Ascending aorta (tissue), 2 donors: ENCODE data around the gene NIFK. TPM values are rescaled to one million over a fixed set of nuclear protein-coding genes. Genes with fewer than 3 reads are reported as not detected.

Source experiments
- DNase-seq, 2 donors: peaks; one replicate each; pipeline ENCODE4 v3.0.0-alpha.2; 2019; ENCODE audit warnings: low spot score in 2 of 2
- H3K27ac ChIP-seq, 2 donors: fragments of 200-600 bp; sonication (generic); one replicate each; pipeline ENCODE4 v1.5.1; 2016 to 2017; ENCODE audit warnings: mild to moderate bottlenecking in 1 of 2
- H3K27me3 ChIP-seq: fragments of 200-600 bp; sonication (generic); one replicate; pipeline ENCODE4 v1.5.1; 2017
- H3K36me3 ChIP-seq, 2 donors: fragments of 200-600 bp; sonication (generic); one replicate each; pipeline ENCODE4 v1.5.1; 2016
- H3K4me1 ChIP-seq, 2 donors: fragments of 200-600 bp; sonication (generic); one replicate each; pipeline ENCODE4 v1.5.1; 2016 to 2017; ENCODE audit warnings: mild to moderate bottlenecking in 1 of 2
- H3K4me3 ChIP-seq, 2 donors: fragments of 200-600 bp; sonication (generic); one replicate each; pipeline ENCODE4 v1.5.1; 2016 to 2017; ENCODE audit warnings: mild to moderate bottlenecking in 1 of 2
- H3K9me3 ChIP-seq, 2 donors: fragments of 200-600 bp; sonication (generic); one replicate each; pipeline ENCODE4 v1.5.1; 2016
- intact Hi-C: fragments of 100-400 bp; cut with DNase I; formaldehyde crosslinking; loops from one replicate; pipeline ENCODE4 v1.15.1; 2023
- total RNA-seq: library from RNA; depleted of rRNA; stranded (reverse); fragments of >200 nt; gene quantifications from one replicate; pipeline ENCODE4 v1.1.0, GENCODE V29; 2016
- TF ChIP-seq, protein P1 (sequence below), 3 experiments: fragments of 200-600 bp in 2 of 3; fragments of 450-650 bp in 1 of 3; sonication (generic) in 2 of 3; IDR thresholded peaks; one replicate each; pipeline ENCODE4 v1.5.1; 2016 to 2019; ENCODE audit warnings: antibody characterized with exemption in 3 of 3, mild to moderate bottlenecking in 1 of 3, moderate library complexity in 1 of 3

Gene NIFK
- total RNA-seq, 1 donor from 2014 or later, result 31.9 TPM

DNA sequence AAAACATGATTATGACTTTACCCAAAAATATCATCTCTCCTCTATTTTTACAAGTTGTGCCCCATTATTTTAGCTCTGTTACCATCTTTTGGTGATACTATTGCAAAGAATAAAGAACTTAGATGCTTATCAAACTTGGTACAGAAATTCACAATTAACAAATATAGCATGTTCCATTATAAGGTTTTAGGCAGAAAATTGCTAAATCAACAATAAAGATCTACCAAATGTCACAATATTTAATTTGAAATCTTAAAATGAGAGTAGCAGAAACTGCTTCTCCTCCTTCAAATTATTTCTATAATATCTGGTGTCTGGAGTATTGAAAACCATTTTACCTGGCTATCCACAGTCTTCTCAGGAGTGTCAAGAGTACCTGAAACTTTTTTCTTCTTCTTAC is 8.7 kb downstream of the NIFK start:
- Histone ChIP-seq H3K36me3 (peaks cover 45 to 62% of the 10 kb centered on the region in 2 donors), H3K27ac (no peak overlapping the region), H3K4me1 (no peaks in the 10 kb centered on the region), H3K9me3 (no peaks in the 10 kb centered on the region), H3K27me3 (no peaks in the 10 kb centered on the region), H3K4me3 (no peak overlapping the region)
- DNase-seq, result no peak
- intact Hi-C loops, result no loop called here
- TF ChIP-seq, protein P1, sequence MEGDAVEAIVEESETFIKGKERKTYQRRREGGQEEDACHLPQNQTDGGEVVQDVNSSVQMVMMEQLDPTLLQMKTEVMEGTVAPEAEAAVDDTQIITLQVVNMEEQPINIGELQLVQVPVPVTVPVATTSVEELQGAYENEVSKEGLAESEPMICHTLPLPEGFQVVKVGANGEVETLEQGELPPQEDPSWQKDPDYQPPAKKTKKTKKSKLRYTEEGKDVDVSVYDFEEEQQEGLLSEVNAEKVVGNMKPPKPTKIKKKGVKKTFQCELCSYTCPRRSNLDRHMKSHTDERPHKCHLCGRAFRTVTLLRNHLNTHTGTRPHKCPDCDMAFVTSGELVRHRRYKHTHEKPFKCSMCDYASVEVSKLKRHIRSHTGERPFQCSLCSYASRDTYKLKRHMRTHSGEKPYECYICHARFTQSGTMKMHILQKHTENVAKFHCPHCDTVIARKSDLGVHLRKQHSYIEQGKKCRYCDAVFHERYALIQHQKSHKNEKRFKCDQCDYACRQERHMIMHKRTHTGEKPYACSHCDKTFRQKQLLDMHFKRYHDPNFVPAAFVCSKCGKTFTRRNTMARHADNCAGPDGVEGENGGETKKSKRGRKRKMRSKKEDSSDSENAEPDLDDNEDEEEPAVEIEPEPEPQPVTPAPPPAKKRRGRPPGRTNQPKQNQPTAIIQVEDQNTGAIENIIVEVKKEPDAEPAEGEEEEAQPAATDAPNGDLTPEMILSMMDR (IDR thresholded peaks at IDR 0.05), result no peak

DNA sequence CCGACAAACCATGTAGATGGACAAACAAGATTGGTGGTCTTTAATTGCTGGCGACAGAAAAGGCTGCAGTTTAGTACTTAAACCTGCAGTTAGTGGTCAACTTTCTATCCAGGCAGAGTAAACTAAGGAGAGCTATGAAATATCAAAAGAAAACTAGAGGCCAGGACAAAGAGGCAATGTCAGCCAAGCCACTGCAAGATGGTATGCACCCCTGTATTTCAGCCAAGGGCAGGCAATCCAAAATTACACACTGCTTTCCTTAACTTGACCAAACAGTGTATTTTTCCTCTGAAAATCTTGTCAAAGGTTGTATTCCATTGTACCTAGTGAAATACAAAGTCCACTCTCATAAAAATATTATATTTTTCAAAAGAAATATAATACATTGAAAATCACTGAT is 9.3 kb downstream of the NIFK start:
- H3K4me1 ChIP-seq, result no peaks in the 10 kb centered on the region
- H3K36me3 ChIP-seq, result peaks cover 39 to 61% of the 10 kb centered on the region in 2 donors
- intact Hi-C loops, result no loop called here
- no peak overlapping the region for H3K27ac ChIP-seq
- no peaks in the 10 kb centered on the region for H3K27me3 ChIP-seq
- DNase-seq, result no peak
- TF ChIP-seq, protein P1 (IDR thresholded peaks at IDR 0.05), result no peak
- no peak overlapping the region for H3K4me3 ChIP-seq
- H3K9me3 ChIP-seq, result no peaks in the 10 kb centered on the region

DNA sequence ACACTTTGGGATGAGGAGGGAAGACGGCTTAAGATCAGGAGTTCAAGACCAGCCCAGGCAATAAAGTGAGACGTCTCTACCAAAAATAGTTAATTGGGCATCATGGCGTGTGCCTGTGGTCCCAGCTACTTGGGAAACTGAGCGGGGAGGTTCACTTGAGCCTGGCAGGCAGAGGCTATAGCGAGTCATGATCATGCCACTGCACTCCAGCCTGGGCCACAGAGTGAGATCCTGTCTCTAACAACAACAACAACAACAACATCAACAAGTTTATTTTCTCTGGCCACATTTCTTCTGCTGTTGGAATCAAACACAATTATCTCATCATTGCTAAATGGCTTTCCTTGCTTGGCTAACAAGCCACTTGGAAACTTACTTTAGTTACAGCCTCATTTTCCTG is 13.4 kb downstream of the NIFK start:
- Histone ChIP-seq H3K36me3 (peaks cover 10 to 24% of the 10 kb centered on the region in 2 donors), H3K27ac (peak overlapping the region; percentile 55 to 58), H3K4me3 (no peak overlapping the region), H3K9me3 (no peaks in the 10 kb centered on the region), H3K4me1 (no peaks in the 10 kb centered on the region), H3K27me3 (no peaks in the 10 kb centered on the region)
- TF ChIP-seq, protein P1 (IDR thresholded peaks at IDR 0.05), result no peak
- no peak for DNase-seq
- intact Hi-C loops, result no loop called here

DNA sequence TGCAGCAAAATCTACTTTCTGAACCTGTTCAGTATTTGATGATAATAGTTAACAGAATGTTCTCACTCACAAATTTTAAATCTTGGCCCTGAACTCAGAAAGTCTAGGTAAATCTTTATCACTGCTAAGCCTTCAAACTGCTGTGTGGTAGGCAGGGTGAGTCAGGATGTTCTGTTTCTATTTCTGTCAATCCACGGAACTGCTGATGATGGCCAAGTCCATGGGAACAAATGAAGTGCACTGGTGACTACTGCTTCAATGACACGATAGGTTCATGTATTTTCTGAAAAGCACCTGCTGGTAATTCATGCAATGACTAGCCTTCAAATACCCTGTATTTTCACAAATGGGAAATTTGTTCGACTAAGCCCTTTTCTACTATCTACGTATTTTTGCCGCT is 14.2 kb downstream of the NIFK start:
- H3K27me3 ChIP-seq, result no peaks in the 10 kb centered on the region
- intact Hi-C loops, result loop anchor here (1.0 kb wide), 2 partner anchors 15 to 192 kb away; partner anchors contain the start of gene RNU4ATAC
- H3K4me3 ChIP-seq, result no peak overlapping the region
- no peaks in the 10 kb centered on the region for H3K4me1 ChIP-seq
- H3K36me3 ChIP-seq, result peaks cover 3 to 15% of the 10 kb centered on the region in 2 donors
- no peaks in the 10 kb centered on the region for H3K9me3 ChIP-seq
- peak overlapping the region; percentile 58 to 78 for H3K27ac ChIP-seq
- TF ChIP-seq, protein P1 (IDR thresholded peaks at IDR 0.05), result no peak
- DNase-seq, result no peak

DNA sequence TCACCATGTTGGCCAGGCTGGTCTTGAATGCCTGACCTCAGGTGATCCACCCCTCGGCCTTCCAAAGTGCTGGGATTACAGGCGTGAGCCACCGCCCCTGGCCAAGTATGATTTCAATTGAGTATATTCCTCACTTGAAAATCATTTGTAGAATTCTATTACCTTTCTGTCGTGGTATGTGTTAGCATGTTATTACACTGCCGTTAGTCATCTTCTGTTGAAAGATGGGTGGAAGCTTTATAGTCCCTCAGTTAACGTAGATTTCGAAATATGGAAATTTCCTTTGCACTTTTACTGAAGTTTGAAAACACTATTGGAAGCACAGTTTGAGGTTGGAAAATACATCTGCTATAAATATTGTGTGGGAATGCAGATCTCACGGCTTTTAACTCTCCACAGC is 14.7 kb downstream of the NIFK start:
- no peaks in the 10 kb centered on the region for H3K4me1 ChIP-seq
- H3K36me3 ChIP-seq, result peaks cover 0 to 10% of the 10 kb centered on the region in 2 donors
- intact Hi-C loops, result loop anchor here (1.0 kb wide), 2 partner anchors 15 to 192 kb away; partner anchors contain the start of gene RNU4ATAC
- H3K27me3 ChIP-seq, result no peaks in the 10 kb centered on the region
- TF ChIP-seq, protein P1 (IDR thresholded peaks at IDR 0.05), result no peak
- H3K27ac ChIP-seq, result peak overlapping the region; percentile 58 to 78
- H3K4me3 ChIP-seq, result no peak overlapping the region
- no peak for DNase-seq
- H3K9me3 ChIP-seq, result no peaks in the 10 kb centered on the region

DNA sequence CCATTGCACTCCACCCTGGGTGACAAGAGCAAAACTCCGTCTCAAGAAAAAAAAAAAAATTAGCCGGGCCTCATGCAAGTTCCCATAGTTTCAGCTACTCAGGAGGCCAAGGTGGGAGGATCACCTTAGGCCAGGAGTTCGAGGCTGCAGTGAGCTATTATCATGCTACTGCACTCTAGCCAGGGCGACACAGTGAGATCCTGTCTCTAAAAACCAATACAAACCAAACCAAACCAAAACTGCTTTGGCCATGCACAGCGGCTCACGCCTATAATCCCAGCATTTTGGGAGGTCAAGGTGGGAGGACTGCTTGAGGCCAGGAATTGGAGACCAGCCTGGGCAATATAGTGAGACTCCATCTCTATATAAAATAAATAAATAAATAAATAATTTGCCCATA is 19.1 kb downstream of the NIFK start:
- no peaks in the 10 kb centered on the region for H3K36me3 ChIP-seq
- H3K4me1 ChIP-seq, result no peaks in the 10 kb centered on the region
- H3K9me3 ChIP-seq, result no peaks in the 10 kb centered on the region
- TF ChIP-seq, protein P1 (IDR thresholded peaks at IDR 0.05), result no peak
- DNase-seq, result no peak
- intact Hi-C loops, result no loop called here
- no peak overlapping the region for H3K27ac ChIP-seq
- no peaks in the 10 kb centered on the region for H3K27me3 ChIP-seq
- H3K4me3 ChIP-seq, result no peak overlapping the region
